ENCODE measurements around the gene MLPH. TPM values are rescaled to one million over a fixed set of nuclear protein-coding genes. Genes with fewer than 3 reads are reported as not detected.

MLPH gene
- total and polyA plus RNA-seq, 12 donors, result 0.12 to 3.6 (median 0.84) TPM; not detected in 1

GRCh38 chr2:237567276-237568029, 80.4 kb downstream of the MLPH start:
- H3K36me3 ChIP-seq (replicated peaks in 1 of 2), result no peaks in the 10 kb centered on the region
- TF ChIP-seq POLR2A (IDR thresholded peaks at IDR 0.05) (no peak), CTCF (IDR thresholded peaks at IDR 0.05) (no peak)
- H3K27me3 ChIP-seq, result no peaks in the 10 kb centered on the region
- H3K9me3 ChIP-seq (replicated peaks in 1 of 3), result no peaks in the 10 kb centered on the region
- intact Hi-C loops (cut with DNase I), result no loop called here
- peaks cover 3 to 5% of the 10 kb centered on the region in 2 donors for H3K4me1 ChIP-seq (replicated peaks in 1 of 2)
- no peak overlapping the region for H3K27ac ChIP-seq
- 84 to 90% (median 87%) methylated on average over 16 of the region's 16 CpGs for WGBS, 4 donors
- no peak for DNase-seq
- H3K4me3 ChIP-seq, result no peak overlapping the region

- Histone ChIP-seq H3K27me3 (no peaks in the 10 kb centered on the region), H3K4me1 (replicated peaks in 1 of 2) (peaks cover 4 to 5% of the 10 kb centered on the region in 2 donors), H3K27ac (no peak overlapping the region), H3K4me3 (no peak overlapping the region), H3K36me3 (replicated peaks in 1 of 2) (no peaks in the 10 kb centered on the region), H3K9me3 (replicated peaks in 1 of 3) (no peaks in the 10 kb centered on the region)
- WGBS, 4 donors, result 61 to 84% (median 79%) methylated on average over 3 to 9 of the region's 9 CpGs
- intact Hi-C loops (cut with DNase I), result no loop called here
- DNase-seq, result no peak
- TF ChIP-seq CTCF (IDR thresholded peaks at IDR 0.05) (no peak), POLR2A (IDR thresholded peaks at IDR 0.05) (no peak)
Measured at GRCh38 chr2:237568121-237568660, 81.1 kb downstream of the MLPH start.

GRCh38 chr2:237569041-237569440, 82.0 kb downstream of the MLPH start:
- TF ChIP-seq CTCF (IDR thresholded peaks at IDR 0.05) (no peak), POLR2A (IDR thresholded peaks at IDR 0.05) (no peak)
- no peaks in the 10 kb centered on the region for H3K36me3 ChIP-seq (replicated peaks in 1 of 2)
- intact Hi-C loops (cut with DNase I), result no loop called here
- H3K4me3 ChIP-seq, result no peak overlapping the region
- DNase-seq, result no peak
- no peak overlapping the region for H3K27ac ChIP-seq
- peaks cover 4 to 5% of the 10 kb centered on the region in 2 donors for H3K4me1 ChIP-seq (replicated peaks in 1 of 2)
- no peaks in the 10 kb centered on the region for H3K27me3 ChIP-seq
- 86 to 88% (median 87%) methylated on average over 5 of the region's 5 CpGs for WGBS, 4 donors
- H3K9me3 ChIP-seq (replicated peaks in 1 of 3), result no peaks in the 10 kb centered on the region

GRCh38 chr2:237569896-237570295, 82.8 kb downstream of the MLPH start:
- intact Hi-C loops (cut with DNase I), result loop anchor here in 1 of 2 donors (5.0 to 10.0 kb wide), 2 partner anchors 58 to 455 kb away; no protein-coding TSS in a partner anchor
- Histone ChIP-seq H3K36me3 (replicated peaks in 1 of 2) (no peaks in the 10 kb centered on the region), H3K9me3 (replicated peaks in 1 of 3) (no peaks in the 10 kb centered on the region), H3K27ac (no peak overlapping the region), H3K27me3 (no peaks in the 10 kb centered on the region), H3K4me3 (no peak overlapping the region), H3K4me1 (replicated peaks in 1 of 2) (peaks cover 4 to 5% of the 10 kb centered on the region in 2 donors)
- no peak for TF ChIP-seq POLR2A (IDR thresholded peaks at IDR 0.05)
- TF ChIP-seq CTCF (IDR thresholded peaks at IDR 0.05), result no peak
- 92 to 98% (median 94%) methylated on average over 3 of the region's 3 CpGs for WGBS, 4 donors
- DNase-seq, result no peak
